NCI-H1105 (cell line): Measurements from ENCODE around the gene ALAS1.

ENCODE experiments used
- DNase-seq: peaks from one replicate; lab custom pipeline; 2025; lab: John Stamatoyannopoulos, UW

The ALAS1 gene

DNA sequence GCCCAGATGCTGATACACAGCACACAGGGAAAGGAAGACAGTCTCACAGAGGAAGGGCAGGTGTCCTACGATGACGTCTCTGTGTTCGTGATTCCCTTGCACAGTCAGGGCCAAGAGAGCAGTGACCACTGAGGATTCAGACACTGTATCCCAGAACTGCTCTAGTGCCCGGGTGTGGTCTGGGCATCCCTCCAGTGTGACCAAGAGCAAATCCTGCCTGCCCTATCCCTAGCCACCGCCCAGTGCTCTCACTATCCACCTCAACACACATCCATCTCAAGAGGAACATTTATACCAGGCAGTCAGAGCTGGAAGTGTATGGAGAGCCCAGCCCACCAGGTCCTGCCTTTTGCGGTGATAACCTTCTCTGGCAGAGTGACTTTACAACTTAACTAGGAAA lies 51.7 kb downstream of the ALAS1 start:
- DNase-seq: no peak

GRCh38 chr3:52250122-52250521 lies 52.2 kb downstream of the ALAS1 start:
- no peak for DNase-seq

GRCh38 chr3:52253314-52254304 lies 55.6 kb downstream of the ALAS1 start:
- no peak for DNase-seq

DNA sequence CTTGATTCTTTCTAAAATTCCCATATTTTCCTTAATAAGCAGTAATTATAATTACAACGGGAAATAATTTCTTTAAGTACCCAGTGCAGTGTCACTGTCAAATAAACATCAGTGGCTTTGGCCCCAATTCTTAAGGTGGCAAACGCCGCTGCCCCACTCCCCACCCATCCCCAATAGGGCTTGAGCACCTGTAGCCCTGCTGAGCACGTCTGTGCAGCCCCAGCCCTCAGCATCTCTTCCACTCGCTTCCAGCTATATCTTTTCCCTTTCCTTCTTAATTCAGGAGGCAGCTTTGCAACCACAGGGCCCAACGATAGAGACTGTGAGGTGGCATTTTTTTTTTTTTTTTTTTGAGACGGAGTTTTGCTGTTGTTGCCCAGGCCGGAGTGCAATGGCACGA lies 56.6 kb downstream of the ALAS1 start:
- no peak for DNase-seq

- no peak for DNase-seq
These were observed 58.2 kb downstream of the ALAS1 start for GRCh38 chr3:52256159-52256558.

DNA sequence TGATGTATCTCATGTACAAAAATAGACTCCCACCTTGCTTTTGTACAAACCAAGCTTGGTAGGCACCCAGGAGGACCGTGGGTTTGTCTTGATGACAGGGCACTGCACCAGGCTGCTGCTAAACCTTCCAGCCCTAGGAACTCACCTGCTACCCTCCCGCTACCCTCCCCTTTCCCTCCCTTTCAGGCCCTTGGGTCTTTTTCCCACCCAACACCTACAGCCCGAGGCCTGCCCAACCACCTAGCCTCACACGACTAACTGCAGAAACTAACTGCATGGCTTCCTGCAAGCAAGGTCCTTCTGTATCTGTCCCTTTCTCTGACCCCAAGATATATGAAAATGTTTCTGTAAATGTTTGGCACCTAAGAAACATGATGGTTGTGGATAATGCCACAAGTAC lies 58.7 kb downstream of the ALAS1 start:
- DNase-seq: no peak

DNA sequence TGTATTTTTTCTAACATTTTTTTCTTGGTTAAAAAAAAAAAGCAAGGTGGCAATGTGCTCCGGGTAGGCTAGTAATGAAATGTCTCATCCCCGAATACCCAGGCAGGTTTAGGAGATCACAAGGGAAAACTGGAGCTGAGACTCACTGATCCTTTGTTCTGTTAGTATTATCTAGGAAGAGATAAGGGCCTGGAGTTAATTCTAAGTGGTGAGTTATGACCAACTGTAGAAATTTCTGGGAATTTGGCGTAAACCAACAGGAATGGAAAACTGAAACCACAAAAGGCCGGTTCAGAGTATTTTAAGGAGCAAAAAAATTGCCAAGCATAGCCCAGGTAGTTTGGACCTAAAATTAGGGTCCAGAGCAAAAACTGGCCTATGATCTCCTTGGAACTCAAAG lies 60.0 kb downstream of the ALAS1 start:
- DNase-seq: no peak

GRCh38 chr3:52259035-52259434 lies 61.1 kb downstream of the ALAS1 start:
- no peak for DNase-seq

GRCh38 chr3:52259448-52259847 lies 61.5 kb downstream of the ALAS1 start:
- no peak for DNase-seq

DNA sequence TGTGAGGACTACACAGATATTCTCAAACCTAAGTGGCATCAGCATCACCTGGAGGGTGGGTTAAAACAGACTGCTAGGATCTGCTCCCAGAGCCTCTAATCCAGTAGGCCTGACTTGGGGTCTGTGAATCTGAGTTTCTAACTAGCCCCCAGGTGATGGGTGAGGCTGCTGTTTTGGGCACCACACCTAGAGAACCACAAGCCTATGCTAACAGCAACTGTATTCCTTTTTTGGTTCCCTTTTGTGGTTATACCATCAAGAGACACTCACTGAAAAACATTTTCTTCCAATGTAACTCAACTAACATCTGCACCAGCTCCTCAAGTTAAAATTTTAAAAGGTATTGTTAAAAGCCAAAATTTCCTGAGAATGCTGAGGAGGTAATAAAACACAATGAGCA lies 64.5 kb downstream of the ALAS1 start:
- no peak for DNase-seq
